ENCODE data around the gene KDM4D. TPM values are rescaled to one million over a fixed set of nuclear protein-coding genes. Genes with fewer than 3 reads are reported as not detected.

The KDM4D gene
- total and polyA plus RNA-seq, 2 experiments from 2014 or later = 0.65 to 0.94 TPM

Other genes starting within 250 kb of the KDM4D start
- 18.7 TPM in 2 replicates for gene AMOTL1, start 205.4 kb upstream of the KDM4D start, total RNA-seq (2014; rRNA removed; shearing (Covaris generic))
- gene AMOTL1, start 205.4 kb upstream of the KDM4D start, polyA plus RNA-seq (2016; fragmentation: Nextera tagmentation; extraction: Ambion mirVana) = 4.1 and 4.3 TPM in 2 replicates
- 28.2 and 31.9 TPM in 2 replicates for gene CWC15, start 153 bp upstream of the KDM4D start, total RNA-seq (2014; rRNA removed; shearing (Covaris generic))
- 168 and 177 TPM in 2 replicates for gene CWC15, start 153 bp upstream of the KDM4D start, polyA plus RNA-seq (2016; fragmentation: Nextera tagmentation; extraction: Ambion mirVana)
- not detected in 2 replicates for gene KDM4E, start 51.5 kb downstream of the KDM4D start, total RNA-seq (2014; rRNA removed; shearing (Covaris generic))
- not detected in 2 replicates for gene KDM4E, start 51.5 kb downstream of the KDM4D start, polyA plus RNA-seq (2016; fragmentation: Nextera tagmentation; extraction: Ambion mirVana)
- not detected in 2 replicates for gene KDM4F, start 75.7 kb downstream of the KDM4D start, total RNA-seq (2014; rRNA removed; shearing (Covaris generic))
- gene KDM4F, start 75.7 kb downstream of the KDM4D start, polyA plus RNA-seq (2016; fragmentation: Nextera tagmentation; extraction: Ambion mirVana) = not detected in 2 replicates
- 11.0 and 12.6 TPM in 2 replicates for gene SRSF8, start 93.2 kb downstream of the KDM4D start, total RNA-seq (2014; rRNA removed; shearing (Covaris generic))
- 18.2 and 19.9 TPM in 2 replicates for gene SRSF8, start 93.2 kb downstream of the KDM4D start, polyA plus RNA-seq (2016; fragmentation: Nextera tagmentation; extraction: Ambion mirVana)
- 4.0 and 4.4 TPM in 2 replicates for gene ENDOD1, start 116.1 kb downstream of the KDM4D start, total RNA-seq (2014; rRNA removed; shearing (Covaris generic))
- gene ENDOD1, start 116.1 kb downstream of the KDM4D start, polyA plus RNA-seq (2016; fragmentation: Nextera tagmentation; extraction: Ambion mirVana) = 0.76 and 1.1 TPM in 2 replicates

Data from GM23338 (cell line).